ENCODE measurements around the gene HFM1. TPM values are rescaled to one million over a fixed set of nuclear protein-coding genes. Genes with fewer than 3 reads are reported as not detected.
"Not testable (repeated sequence)": the region's sequence is repeated elsewhere in the genome, so short reads cannot be mapped to it uniquely, and the experiment has no call there.

The HFM1 gene
- total RNA-seq (not detected), polyA plus RNA-seq (not detected), total RNA-seq (not detected)

- Histone ChIP-seq H3K9me3 (ENCODE audit: control insufficient read depth in 2 of 3, low read length in 3 of 3) (no peaks in the 10 kb centered on the region), H3K36me3 (ENCODE audit: control insufficient read depth in 2 of 3, insufficient read depth in 3 of 3, low read length in 3 of 3) (no peaks in the 10 kb centered on the region), H3K27ac (ENCODE audit: low read depth, low read length) (peak within 1 kb of the TSS; percentile 29), H3K27me3 (ENCODE audit: control insufficient read depth in 2 of 2, insufficient read depth in 2 of 2, low read length in 2 of 2) (peaks cover 0 to 3% of the 10 kb centered on the region in 2 donors), H3K4me1 (ENCODE audit: control insufficient read depth in 2 of 2, insufficient read depth in 2 of 2, low read length in 2 of 2) (peaks cover 0 to 6% of the 10 kb centered on the region in 2 donors), H3K4me3 (ENCODE audit: low read length) (peak within 1 kb of the TSS; percentile 16)
- DNase-seq = peak; percentile 12 to 48 (median 38)
- Mint-ChIP-seq H3K9me3 (peaks cover 0 to 1% (median 0%) of the 10 kb centered on the region in 11 donors), H3K27me3 (peaks cover 27 to 74% (median 57%) of the 10 kb centered on the region in 5 donors), H3K4me3 (peak within 1 kb of the TSS; percentile 68 to 85 (median 79)), H3K4me1 (peaks cover 0 to 14% (median 7%) of the 10 kb centered on the region in 7 donors), H3K27ac (peak within 1 kb of the TSS in 4 of 9 donors; percentile 14 to 92 (median 36)), H3K36me3 (no peaks in the 10 kb centered on the region)
- intact Hi-C loops (cut with micrococcal nuclease) = loop anchor here (5.0 kb wide), 2 partner anchors 122 to 523 kb away; no protein-coding TSS in a partner anchor
- ChIA-PET POLR2A (no interaction called here), CTCF (no interaction called here)
- peak; percentile 90 for ATAC-seq
Observed at GRCh38 chr1:91404151-91405012, at the start of gene HFM1. TSS of gene HFM1 (minus strand) at chr1:91404837. CDS start at chr1:91401082, 3,755 bp downstream.

GRCh38 chr1:91454136-91454535 is 49.5 kb upstream of the HFM1 start:
- POLR2A ChIA-PET = no interaction called here
- no peaks in the 10 kb centered on the region for H3K36me3 ChIP-seq (ENCODE audit: control insufficient read depth in 2 of 3, insufficient read depth in 3 of 3, low read length in 3 of 3)
- H3K27ac ChIP-seq (ENCODE audit: low read depth, low read length) = no peak overlapping the region
- no peaks in the 10 kb centered on the region for H3K27me3 ChIP-seq (ENCODE audit: control insufficient read depth in 2 of 2, insufficient read depth in 2 of 2, low read length in 2 of 2)
- CTCF ChIA-PET = no interaction called here
- H3K9me3 Mint-ChIP-seq = no peaks in the 10 kb centered on the region
- H3K4me1 ChIP-seq (ENCODE audit: control insufficient read depth in 2 of 2, insufficient read depth in 2 of 2, low read length in 2 of 2) = no peaks in the 10 kb centered on the region
- ATAC-seq (no peak), DNase-seq (no peak)
- no peak overlapping the region for H3K4me3 ChIP-seq (ENCODE audit: low read length)
- H3K4me3 Mint-ChIP-seq = no peak overlapping the region
- intact Hi-C loops (cut with micrococcal nuclease) = no loop called here
- H3K27me3 Mint-ChIP-seq = peaks cover 0 to 19% (median 4%) of the 10 kb centered on the region in 5 donors
- H3K27ac Mint-ChIP-seq = no peak overlapping the region
- H3K4me1 Mint-ChIP-seq = no peaks in the 10 kb centered on the region
- no peaks in the 10 kb centered on the region for H3K36me3 Mint-ChIP-seq
- no peaks in the 10 kb centered on the region for H3K9me3 ChIP-seq (ENCODE audit: control insufficient read depth in 2 of 3, low read length in 3 of 3)

GRCh38 chr1:91450260-91450659 is 45.6 kb upstream of the HFM1 start:
- peaks cover 0 to 27% (median 4%) of the 10 kb centered on the region in 5 donors for H3K27me3 Mint-ChIP-seq
- ATAC-seq (no peak), DNase-seq (no peak)
- ChIA-PET POLR2A (no interaction called here), CTCF (no interaction called here)
- no peaks in the 10 kb centered on the region for H3K4me1 ChIP-seq (ENCODE audit: control insufficient read depth in 2 of 2, insufficient read depth in 2 of 2, low read length in 2 of 2)
- no peak overlapping the region for H3K27ac Mint-ChIP-seq
- H3K27ac ChIP-seq (ENCODE audit: low read depth, low read length) = no peak overlapping the region
- H3K27me3 ChIP-seq (ENCODE audit: control insufficient read depth in 2 of 2, insufficient read depth in 2 of 2, low read length in 2 of 2) = no peaks in the 10 kb centered on the region
- intact Hi-C loops (cut with micrococcal nuclease) = no loop called here
- no peaks in the 10 kb centered on the region for H3K36me3 ChIP-seq (ENCODE audit: control insufficient read depth in 2 of 3, insufficient read depth in 3 of 3, low read length in 3 of 3)
- H3K4me3 ChIP-seq (ENCODE audit: low read length) = no peak overlapping the region
- peaks cover 0 to 2% (median 0%) of the 10 kb centered on the region in 11 donors for H3K9me3 Mint-ChIP-seq
- H3K36me3 Mint-ChIP-seq = no peaks in the 10 kb centered on the region
- no peaks in the 10 kb centered on the region for H3K9me3 ChIP-seq (ENCODE audit: control insufficient read depth in 2 of 3, low read length in 3 of 3)
- H3K4me1 Mint-ChIP-seq = peaks cover 0 to 1% (median 0%) of the 10 kb centered on the region in 7 donors
- no peak overlapping the region for H3K4me3 Mint-ChIP-seq

- intact Hi-C loops (cut with micrococcal nuclease); H3K4me1 Mint-ChIP-seq; H3K36me3 ChIP-seq (ENCODE audit: control insufficient read depth in 2 of 3, insufficient read depth in 3 of 3, low read length in 3 of 3); H3K4me1 ChIP-seq (ENCODE audit: control insufficient read depth in 2 of 2, insufficient read depth in 2 of 2, low read length in 2 of 2); H3K9me3 Mint-ChIP-seq; H3K4me3 Mint-ChIP-seq; H3K27ac ChIP-seq (ENCODE audit: low read depth, low read length); ATAC-seq; H3K27me3 ChIP-seq (ENCODE audit: control insufficient read depth in 2 of 2, insufficient read depth in 2 of 2, low read length in 2 of 2); H3K27ac Mint-ChIP-seq; CTCF ChIA-PET; POLR2A ChIA-PET; H3K9me3 ChIP-seq (ENCODE audit: control insufficient read depth in 2 of 3, low read length in 3 of 3); H3K4me3 ChIP-seq (ENCODE audit: low read length); DNase-seq; H3K36me3 Mint-ChIP-seq: not testable (repeated sequence)
- H3K27me3 Mint-ChIP-seq = peaks cover 0 to 25% (median 4%) of the 10 kb centered on the region in 5 donors
Observed at GRCh38 chr1:91447782-91448181, 43.1 kb upstream of the HFM1 start.

- POLR2A ChIA-PET; ATAC-seq; H3K4me1 Mint-ChIP-seq; H3K27me3 ChIP-seq (ENCODE audit: control insufficient read depth in 2 of 2, insufficient read depth in 2 of 2, low read length in 2 of 2); H3K4me3 ChIP-seq (ENCODE audit: low read length); H3K36me3 ChIP-seq (ENCODE audit: control insufficient read depth in 2 of 3, insufficient read depth in 3 of 3, low read length in 3 of 3); DNase-seq; H3K36me3 Mint-ChIP-seq; H3K27ac Mint-ChIP-seq; H3K4me1 ChIP-seq (ENCODE audit: control insufficient read depth in 2 of 2, insufficient read depth in 2 of 2, low read length in 2 of 2); H3K4me3 Mint-ChIP-seq; H3K27ac ChIP-seq (ENCODE audit: low read depth, low read length); H3K9me3 ChIP-seq (ENCODE audit: control insufficient read depth in 2 of 3, low read length in 3 of 3): not testable (repeated sequence)
- intact Hi-C loops (cut with micrococcal nuclease) = loop anchor here in 1 of 2 donors (2.0 kb wide), 1 partner anchor 485 kb away; no protein-coding TSS in a partner anchor
- CTCF ChIA-PET = interaction anchor here (1.3 kb wide), 1 partner anchor 492 kb away, joined by 3 read pairs; no protein-coding TSS in a partner anchor
- Mint-ChIP-seq H3K27me3 (peaks cover 22 to 32% (median 24%) of the 10 kb centered on the region in 5 donors), H3K9me3 (peaks cover 0 to 15% (median 0%) of the 10 kb centered on the region in 11 donors)
Observed at GRCh38 chr1:91441980-91442379, 37.3 kb upstream of the HFM1 start.

- Histone ChIP-seq H3K27ac (ENCODE audit: low read depth, low read length) (no peak overlapping the region), H3K4me1 (ENCODE audit: control insufficient read depth in 2 of 2, insufficient read depth in 2 of 2, low read length in 2 of 2) (no peaks in the 10 kb centered on the region), H3K4me3 (ENCODE audit: low read length) (no peak overlapping the region), H3K36me3 (ENCODE audit: control insufficient read depth in 2 of 3, insufficient read depth in 3 of 3, low read length in 3 of 3) (no peaks in the 10 kb centered on the region), H3K9me3 (ENCODE audit: control insufficient read depth in 2 of 3, low read length in 3 of 3) (no peaks in the 10 kb centered on the region), H3K27me3 (ENCODE audit: control insufficient read depth in 2 of 2, insufficient read depth in 2 of 2, low read length in 2 of 2) (no peaks in the 10 kb centered on the region)
- peaks cover 20 to 32% (median 27%) of the 10 kb centered on the region in 5 donors for H3K27me3 Mint-ChIP-seq
- ChIA-PET CTCF (no interaction called here), POLR2A (no interaction called here)
- no peak for DNase-seq
- intact Hi-C loops (cut with micrococcal nuclease) = loop anchor here in 1 of 2 donors (2.0 kb wide), 1 partner anchor 486 kb away; no protein-coding TSS in a partner anchor
- no peak for ATAC-seq
- no peaks in the 10 kb centered on the region for H3K4me1 Mint-ChIP-seq
- peaks cover 0 to 3% (median 0%) of the 10 kb centered on the region in 5 donors for H3K36me3 Mint-ChIP-seq
- H3K9me3 Mint-ChIP-seq = peaks cover 0 to 15% (median 0%) of the 10 kb centered on the region in 11 donors
- no peak overlapping the region for H3K27ac Mint-ChIP-seq
- no peak overlapping the region for H3K4me3 Mint-ChIP-seq
Observed at GRCh38 chr1:91440847-91441246, 36.2 kb upstream of the HFM1 start.
